ENCODE data around the gene TEX44.
"Not testable (repeated sequence)": the region's sequence is repeated elsewhere in the genome, so short reads cannot be mapped to it uniquely, and the experiment has no call there.

TEX44 gene

GRCh38 chr2:231579560-231579959, 13.1 kb upstream of the TEX44 start:
- no peak for TF ChIP-seq EZH2phosphoT487 (IDR thresholded peaks at IDR 0.05; ENCODE audit: borderline replicate concordance)
- no peak for TF ChIP-seq CTCF (conservative IDR thresholded peaks at IDR 0.05; ENCODE audit: low read length)
- Histone ChIP-seq H4K20me1 (ENCODE audit: insufficient read depth, low read length, poor library complexity, severe bottlenecking) (no peaks in the 10 kb centered on the region), H3K4me2 (ENCODE audit: low read depth, low read length, poor library complexity, severe bottlenecking) (no peak overlapping the region), H3K79me2 (ENCODE audit: insufficient read depth, low read length) (no peaks in the 10 kb centered on the region), H3K27me3 (ENCODE audit: insufficient read depth, low read length, poor library complexity, severe bottlenecking) (no peaks in the 10 kb centered on the region), H3K9me3 (ENCODE audit: insufficient read depth, low read depth, low read length) (no peaks in the 10 kb centered on the region), H3F3A (ENCODE audit: low read depth) (no peaks in the 10 kb centered on the region), H3K4me3 (ENCODE audit: low read length, poor library complexity, severe bottlenecking) (no peak overlapping the region), H3K4me1 (ENCODE audit: insufficient read depth, low read length, poor library complexity, severe bottlenecking) (peaks cover 5% of the 10 kb centered on the region), H3K36me3 (ENCODE audit: insufficient read depth, low read length) (no peaks in the 10 kb centered on the region), H2AFZ (ENCODE audit: low read length) (no peak overlapping the region), H3K9me2 (replicated peaks; ENCODE audit: low read depth, low read length) (no peaks in the 10 kb centered on the region), H3K9ac (ENCODE audit: low read depth, low read length, poor library complexity, severe bottlenecking) (no peak overlapping the region)

DNA sequence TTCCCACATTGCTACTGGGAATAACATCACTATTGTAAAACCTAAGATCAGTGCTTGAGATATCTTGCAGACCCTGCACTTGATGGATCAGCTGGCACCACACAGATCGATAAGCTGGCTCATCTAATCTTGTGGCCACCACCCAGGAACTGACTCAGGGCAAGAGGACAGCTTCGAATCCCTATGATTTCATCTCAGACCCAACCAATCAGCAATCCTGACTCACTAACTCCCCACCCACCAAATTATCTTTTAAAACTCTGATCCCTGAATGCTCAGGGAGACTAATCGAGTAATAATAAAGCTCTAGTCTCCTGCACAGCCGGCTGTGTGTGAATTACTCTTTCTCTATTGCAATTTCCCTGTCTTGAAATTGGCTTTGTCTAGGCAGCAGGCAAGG, 11.3 kb upstream of the TEX44 start:
- no peak for TF ChIP-seq EZH2phosphoT487 (IDR thresholded peaks at IDR 0.05; ENCODE audit: borderline replicate concordance)
- TF ChIP-seq CTCF (conservative IDR thresholded peaks at IDR 0.05; ENCODE audit: low read length): no peak
- Histone ChIP-seq H3K4me2 (ENCODE audit: low read depth, low read length, poor library complexity, severe bottlenecking) (no peak overlapping the region), H3K79me2 (ENCODE audit: insufficient read depth, low read length) (no peaks in the 10 kb centered on the region), H3K9ac (ENCODE audit: low read depth, low read length, poor library complexity, severe bottlenecking) (no peak overlapping the region), H3K4me3 (ENCODE audit: low read length, poor library complexity, severe bottlenecking) (no peak overlapping the region), H3K9me2 (replicated peaks; ENCODE audit: low read depth, low read length) (no peaks in the 10 kb centered on the region), H3K27me3 (ENCODE audit: insufficient read depth, low read length, poor library complexity, severe bottlenecking) (no peaks in the 10 kb centered on the region), H3K36me3 (ENCODE audit: insufficient read depth, low read length) (no peaks in the 10 kb centered on the region), H4K20me1 (ENCODE audit: insufficient read depth, low read length, poor library complexity, severe bottlenecking) (no peaks in the 10 kb centered on the region), H3F3A (ENCODE audit: low read depth) (no peaks in the 10 kb centered on the region), H3K9me3 (ENCODE audit: insufficient read depth, low read depth, low read length) (no peaks in the 10 kb centered on the region), H3K4me1 (ENCODE audit: insufficient read depth, low read length, poor library complexity, severe bottlenecking) (peaks cover 2% of the 10 kb centered on the region), H2AFZ (ENCODE audit: low read length) (no peak overlapping the region)

GRCh38 chr2:231583982-231584381, 8.7 kb upstream of the TEX44 start:
- no peak overlapping the region for H3K4me2 ChIP-seq (ENCODE audit: low read depth, low read length, poor library complexity, severe bottlenecking)
- no peaks in the 10 kb centered on the region for H4K20me1 ChIP-seq (ENCODE audit: insufficient read depth, low read length, poor library complexity, severe bottlenecking)
- no peak for TF ChIP-seq CTCF (conservative IDR thresholded peaks at IDR 0.05; ENCODE audit: low read length)
- TF ChIP-seq EZH2phosphoT487 (IDR thresholded peaks at IDR 0.05; ENCODE audit: borderline replicate concordance): no peak
- no peaks in the 10 kb centered on the region for H3K36me3 ChIP-seq (ENCODE audit: insufficient read depth, low read length)
- H3F3A ChIP-seq (ENCODE audit: low read depth): no peaks in the 10 kb centered on the region
- no peak overlapping the region for H3K9ac ChIP-seq (ENCODE audit: low read depth, low read length, poor library complexity, severe bottlenecking)
- H3K4me1 ChIP-seq (ENCODE audit: insufficient read depth, low read length, poor library complexity, severe bottlenecking): no peaks in the 10 kb centered on the region
- H3K4me3 ChIP-seq (ENCODE audit: low read length, poor library complexity, severe bottlenecking): no peak overlapping the region
- no peaks in the 10 kb centered on the region for H3K9me3 ChIP-seq (ENCODE audit: insufficient read depth, low read depth, low read length)
- no peaks in the 10 kb centered on the region for H3K27me3 ChIP-seq (ENCODE audit: insufficient read depth, low read length, poor library complexity, severe bottlenecking)
- no peak overlapping the region for H2AFZ ChIP-seq (ENCODE audit: low read length)
- no peaks in the 10 kb centered on the region for H3K79me2 ChIP-seq (ENCODE audit: insufficient read depth, low read length)
- no peaks in the 10 kb centered on the region for H3K9me2 ChIP-seq (replicated peaks; ENCODE audit: low read depth, low read length)

GRCh38 chr2:231587744-231588143, 4.9 kb upstream of the TEX44 start:
- not testable (repeated sequence) for H2AFZ ChIP-seq (ENCODE audit: low read length); H3F3A ChIP-seq (ENCODE audit: low read depth); H3K36me3 ChIP-seq (ENCODE audit: insufficient read depth, low read length); H3K9me2 ChIP-seq (replicated peaks; ENCODE audit: low read depth, low read length); H3K4me3 ChIP-seq (ENCODE audit: low read length, poor library complexity, severe bottlenecking); H4K20me1 ChIP-seq (ENCODE audit: insufficient read depth, low read length, poor library complexity, severe bottlenecking); H3K4me1 ChIP-seq (ENCODE audit: insufficient read depth, low read length, poor library complexity, severe bottlenecking); H3K79me2 ChIP-seq (ENCODE audit: insufficient read depth, low read length); H3K4me2 ChIP-seq (ENCODE audit: low read depth, low read length, poor library complexity, severe bottlenecking); H3K27me3 ChIP-seq (ENCODE audit: insufficient read depth, low read length, poor library complexity, severe bottlenecking); H3K9ac ChIP-seq (ENCODE audit: low read depth, low read length, poor library complexity, severe bottlenecking); H3K9me3 ChIP-seq (ENCODE audit: insufficient read depth, low read depth, low read length)

Data from Loucy (cell line).